K562 (cell line): Measurements from ENCODE around the gene ZNF213. TPM values are rescaled to one million over a fixed set of nuclear protein-coding genes. Genes with fewer than 3 reads are reported as not detected.

ENCODE experiments used
- ARID1B ChIP-seq: fragments of 450-650 bp; IDR thresholded peaks from 2 replicates; pipeline ENCODE4 v1.6.1; 2016; ENCODE audit warnings: antibody characterized with exemption, mild to moderate bottlenecking, inconsistent platforms
- ARID4B ChIP-seq: sonication (generic); formaldehyde crosslinking; IDR thresholded peaks from 2 replicates; pipeline ENCODE4 v1.8.0; 2022; ENCODE audit warnings: mild to moderate bottlenecking, missing genetic modification reagents
- CBFA2T3 ChIP-seq: fragments of 450-650 bp; IDR thresholded peaks from 2 replicates; pipeline ENCODE4 v1.6.1; 2017
- FOSL1 ChIP-seq: fragments of 200-800 bp; sonication (Bioruptor generic); conservative IDR thresholded peaks from 2 replicates; pipeline ENCODE4 v1.6.1; 2016; ENCODE audit warnings: missing genetic modification characterization, missing compliant biosample characterization
- HDAC2 ChIP-seq: fragments of 450-650 bp; IDR thresholded peaks from 2 replicates; pipeline ENCODE4 v1.6.1; 2016; ENCODE audit warnings: mild to moderate bottlenecking
- HMG20A ChIP-seq: fragments of 450-650 bp; formaldehyde crosslinking; conservative IDR thresholded peaks from 2 replicates; pipeline ENCODE4 v1.4.0; 2020; ENCODE audit warnings: mild to moderate bottlenecking, mixed read lengths
- MNT ChIP-seq, 2 experiments: fragments of 450-650 bp; conservative IDR thresholded peaks; 2 replicates each; pipeline ENCODE4 v1.6.1; 2017; ENCODE audit warnings: mild to moderate bottlenecking in 2 of 2, moderate library complexity in 2 of 2
- NBN ChIP-seq: fragments of 450-650 bp; IDR thresholded peaks from 2 replicates; pipeline ENCODE4 v1.6.1; 2016; ENCODE audit warnings: low read depth, mild to moderate bottlenecking
- SMARCA4 ChIP-seq: fragments of 450-650 bp; IDR thresholded peaks from 2 replicates; pipeline ENCODE4 v1.6.1; 2016
- TFAP4 ChIP-seq: sonication (generic); formaldehyde crosslinking; IDR thresholded peaks from 2 replicates; pipeline ENCODE4 v1.8.0; 2022; ENCODE audit warnings: missing genetic modification reagents, mild to moderate bottlenecking, moderate library complexity, borderline replicate concordance
- YY1 ChIP-seq, 3 experiments: IDR thresholded peaks; 2 replicates each; pipeline ENCODE4 v1.6.1; 2011; ENCODE audit warnings: low read length in 2 of 3, mild to moderate bottlenecking in 2 of 3, moderate library complexity in 2 of 3, borderline replicate concordance in 1 of 3, control low read depth in 1 of 3, low read depth in 1 of 3; ENCODE audit not compliant: insufficient read depth in 3 of 3, insufficient replicate concordance in 2 of 3, control insufficient read depth in 1 of 3, insufficient read length in 1 of 3; ENCODE audit errors: extremely low read depth in 1 of 3
- ZNF644 ChIP-seq: fragments of 200-800 bp; sonication (Bioruptor generic); IDR thresholded peaks from 2 replicates; pipeline ENCODE4 v1.6.1; 2016; ENCODE audit warnings: low read depth, missing genetic modification characterization, missing compliant biosample characterization
- ZNF740 ChIP-seq, 3 experiments: fragments of 200-800 bp in 1 of 3; sonication (Bioruptor generic) in 1 of 3; sonication (generic) in 1 of 3; formaldehyde crosslinking in 1 of 3; IDR thresholded peaks; 2 replicates each; pipeline versions ENCODE4 v1.6.1 to v1.8.0; 2016 to 2022; ENCODE audit warnings: mild to moderate bottlenecking in 2 of 3, missing compliant biosample characterization in 2 of 3, missing genetic modification characterization in 2 of 3, missing genetic modification reagents in 1 of 3
- polyA plus RNA-seq, 8 experiments: library from polyadenylated mRNA; depleted of rRNA in 4 of 8; stranded (reverse) in 5 of 8; unstranded in 3 of 8; fragments of >200 nt; fragmentation: Nextera tagmentation in 2 of 8; fragmentation: Illumina TruSeq in 1 of 8; extraction: Ambion mirVana in 2 of 8; extraction: Trizol in 1 of 8; gene quantifications; 2 replicates each; pipeline versions ENCODE4 v1.2.1 to v1.2.3, GENCODE V29; 2011 to 2014; ENCODE audit warnings: inconsistent platforms in 1 of 8, missing spikeins in 1 of 8
- total RNA-seq, 7 experiments: library from RNA; depleted of rRNA in 6 of 7; stranded (reverse); fragments of >200 nt in 6 of 7; fragmentation: Illumina TruSeq in 2 of 7; extraction: Trizol in 2 of 7; gene quantifications; 2 replicates each; pipeline versions ENCODE4 v1.2.1 to v1.2.3, GENCODE V29; 2011 to 2021; ENCODE audit warnings: low replicate concordance in 1 of 7

The ZNF213 gene
- total and polyA plus RNA-seq, 9 of the 15 experiments (the other 6 are each of a cell fraction or from before 2014, with no cell fraction given), result 0.49 to 10.0 (median 1.8) TPM

- TF ChIP-seq HDAC2 (no peak), CBFA2T3 (peak; percentile 40; the same call in 1 of the 2 replicates), ARID1B (peak; percentile 26; the same call in 1 of the 2 replicates), FOSL1 (tag) (peak; percentile 61), ZNF644 (no peak), ZNF740 (CRISPR knock-in tag; IDR thresholded peaks at IDR 0.05) (peak; percentile 55; the same call in 1 of the 2 replicates), ZNF740 (tag; IDR thresholded peaks at IDR 0.05) (no peak), SMARCA4 (0 out of 2 replicates have a peak, but pooled peaks have one; percentile 27), TFAP4 (no peak; the same call in 1 of the 2 replicates), ARID4B (no peak), NBN (no peak), MNT (conservative IDR thresholded peaks at IDR 0.05) (peak in 1 of 2 experiments; percentile 22; a peak in 1 of 4 replicates), HMG20A (no peak), YY1 (IDR thresholded peaks at IDR 0.05; ENCODE audit: borderline replicate concordance in 1 of 3, control insufficient read depth in 1 of 3, extremely low read depth in 1 of 3, insufficient read depth in 3 of 3, insufficient read length in 1 of 3, insufficient replicate concordance in 2 of 3, low read depth in 1 of 3, low read length in 2 of 3) (no peak)
These were observed 20.9 kb upstream of the ZNF213 start (continued) for GRCh38 chr16:3113765-3114479.
